ENCODE results near the gene GGA1.

GGA1 gene

DNA sequence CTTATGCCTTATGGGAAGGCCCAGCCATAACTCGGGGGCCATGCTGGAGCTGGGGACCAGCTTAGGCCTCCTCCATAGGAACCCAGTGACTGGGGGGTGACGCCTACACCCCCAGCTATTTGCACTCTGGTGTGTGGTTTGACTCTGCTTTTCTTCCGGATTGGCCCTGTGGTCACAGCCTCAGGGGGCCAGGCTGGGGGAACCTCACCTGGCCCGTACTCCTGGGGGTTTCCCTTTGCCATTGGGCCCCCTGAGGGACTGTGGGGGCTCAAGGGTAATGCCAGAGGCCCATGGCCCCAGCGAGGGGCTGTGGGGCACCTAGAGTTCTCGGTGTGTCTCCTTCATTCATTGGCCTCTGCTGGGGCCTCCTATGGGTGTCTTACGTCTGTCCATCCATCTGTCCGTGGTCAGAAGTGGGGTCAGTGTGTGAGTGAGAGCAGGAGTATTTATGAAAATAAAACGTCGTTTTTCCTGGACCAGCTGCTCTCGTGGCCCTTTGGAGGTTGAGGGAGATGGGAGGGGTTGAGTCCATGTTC is 24.5 kb downstream of the GGA1 start:
- TF ChIP-seq, protein P1, sequence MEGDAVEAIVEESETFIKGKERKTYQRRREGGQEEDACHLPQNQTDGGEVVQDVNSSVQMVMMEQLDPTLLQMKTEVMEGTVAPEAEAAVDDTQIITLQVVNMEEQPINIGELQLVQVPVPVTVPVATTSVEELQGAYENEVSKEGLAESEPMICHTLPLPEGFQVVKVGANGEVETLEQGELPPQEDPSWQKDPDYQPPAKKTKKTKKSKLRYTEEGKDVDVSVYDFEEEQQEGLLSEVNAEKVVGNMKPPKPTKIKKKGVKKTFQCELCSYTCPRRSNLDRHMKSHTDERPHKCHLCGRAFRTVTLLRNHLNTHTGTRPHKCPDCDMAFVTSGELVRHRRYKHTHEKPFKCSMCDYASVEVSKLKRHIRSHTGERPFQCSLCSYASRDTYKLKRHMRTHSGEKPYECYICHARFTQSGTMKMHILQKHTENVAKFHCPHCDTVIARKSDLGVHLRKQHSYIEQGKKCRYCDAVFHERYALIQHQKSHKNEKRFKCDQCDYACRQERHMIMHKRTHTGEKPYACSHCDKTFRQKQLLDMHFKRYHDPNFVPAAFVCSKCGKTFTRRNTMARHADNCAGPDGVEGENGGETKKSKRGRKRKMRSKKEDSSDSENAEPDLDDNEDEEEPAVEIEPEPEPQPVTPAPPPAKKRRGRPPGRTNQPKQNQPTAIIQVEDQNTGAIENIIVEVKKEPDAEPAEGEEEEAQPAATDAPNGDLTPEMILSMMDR (IDR thresholded peaks at IDR 0.05; ENCODE audit: extremely low read depth, missing control alignments): no peak
- DNase-seq (ENCODE audit: low spot score): peak; percentile 90

DNA sequence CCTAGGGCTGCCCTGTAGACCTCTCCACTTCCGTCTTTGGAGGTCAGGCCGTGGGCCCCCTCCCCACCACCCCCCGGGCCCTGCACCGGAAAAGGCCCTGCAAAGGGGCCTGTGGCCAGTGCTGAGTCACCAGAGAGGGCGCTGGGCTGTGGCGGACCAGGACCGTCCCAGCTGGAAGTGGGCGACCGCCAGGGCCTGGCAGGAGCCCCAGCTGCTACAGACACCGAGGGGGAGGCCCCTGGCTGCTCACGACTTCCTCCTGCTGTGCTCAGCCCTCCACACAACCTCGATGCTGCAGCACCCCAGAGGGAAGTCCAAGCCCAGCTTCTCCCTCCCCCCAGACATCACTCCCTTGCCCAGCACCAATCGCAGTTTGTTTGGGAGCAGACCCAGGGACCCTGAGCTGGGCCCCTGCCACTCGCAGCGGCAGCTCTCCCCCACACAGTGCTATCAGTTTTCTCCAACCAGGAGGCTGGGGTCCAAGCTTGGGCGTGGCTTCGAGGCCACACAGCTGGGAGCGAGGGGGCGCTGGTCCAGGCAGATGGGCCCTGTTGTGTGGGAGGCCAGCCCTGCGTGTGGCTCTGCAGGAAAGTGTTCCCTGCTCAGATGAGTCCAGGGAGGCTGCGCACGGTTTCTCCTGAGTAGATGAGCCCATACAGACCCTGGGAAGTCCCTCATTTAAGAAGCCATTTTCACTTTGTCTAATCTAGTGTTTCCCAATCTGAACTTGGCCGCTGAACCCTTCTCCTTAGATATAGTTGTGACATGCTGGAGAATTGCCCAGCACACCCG is 25.2 kb downstream of the GGA1 start:
- TF ChIP-seq, protein P1 (IDR thresholded peaks at IDR 0.05; ENCODE audit: extremely low read depth, missing control alignments): peak; percentile 19
- DNase-seq (ENCODE audit: low spot score): peak; percentile 89

DNA sequence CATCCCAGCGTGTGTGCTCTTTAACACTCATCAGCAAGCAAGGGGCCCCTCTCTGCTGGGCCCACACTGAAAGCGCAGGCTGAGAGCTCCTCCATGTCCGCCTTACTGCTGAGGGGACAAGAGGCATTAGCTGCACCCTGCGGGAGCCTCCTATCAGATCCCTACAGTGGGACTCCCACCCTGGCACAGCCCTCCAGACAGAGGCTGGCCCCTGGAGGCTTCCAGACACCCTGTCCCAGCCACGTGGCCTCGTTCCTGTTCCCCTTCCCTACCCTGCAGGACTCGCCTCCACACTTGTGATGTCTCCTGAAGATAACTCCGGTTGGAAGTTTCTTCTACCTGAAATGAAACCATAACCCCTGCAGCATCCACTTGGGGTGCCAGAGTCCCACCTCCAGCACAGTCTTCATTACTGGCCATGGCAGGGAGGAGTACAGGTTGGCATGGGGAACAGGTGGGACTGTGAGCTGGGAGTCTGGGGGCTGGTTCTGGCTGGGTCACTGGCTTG is 25.8 kb downstream of the GGA1 start:
- TF ChIP-seq, protein P1 (IDR thresholded peaks at IDR 0.05; ENCODE audit: extremely low read depth, missing control alignments): no peak
- no peak for DNase-seq (ENCODE audit: low spot score)

DNA sequence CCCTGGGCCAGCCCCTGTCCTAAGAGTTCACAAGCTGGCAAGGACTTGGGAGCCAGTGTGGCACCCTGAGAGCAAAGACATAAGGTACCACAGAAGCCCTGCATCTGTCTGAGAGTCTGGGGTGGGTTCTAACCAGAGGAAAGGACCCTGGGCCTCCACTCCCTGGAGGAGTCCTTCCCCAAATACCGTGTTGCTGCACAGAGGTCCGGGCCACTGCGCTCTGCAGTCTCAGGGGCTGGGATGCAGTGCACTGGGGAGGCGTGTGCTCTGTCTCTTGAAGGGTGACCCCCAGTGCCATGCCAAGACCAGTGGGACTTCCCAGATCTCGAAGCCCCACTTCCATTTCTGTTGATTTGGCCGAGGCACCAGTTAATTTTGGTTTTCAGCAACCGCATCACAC is 26.5 kb downstream of the GGA1 start:
- TF ChIP-seq, protein P1 (IDR thresholded peaks at IDR 0.05; ENCODE audit: extremely low read depth, missing control alignments): no peak
- no peak for DNase-seq (ENCODE audit: low spot score)

DNA sequence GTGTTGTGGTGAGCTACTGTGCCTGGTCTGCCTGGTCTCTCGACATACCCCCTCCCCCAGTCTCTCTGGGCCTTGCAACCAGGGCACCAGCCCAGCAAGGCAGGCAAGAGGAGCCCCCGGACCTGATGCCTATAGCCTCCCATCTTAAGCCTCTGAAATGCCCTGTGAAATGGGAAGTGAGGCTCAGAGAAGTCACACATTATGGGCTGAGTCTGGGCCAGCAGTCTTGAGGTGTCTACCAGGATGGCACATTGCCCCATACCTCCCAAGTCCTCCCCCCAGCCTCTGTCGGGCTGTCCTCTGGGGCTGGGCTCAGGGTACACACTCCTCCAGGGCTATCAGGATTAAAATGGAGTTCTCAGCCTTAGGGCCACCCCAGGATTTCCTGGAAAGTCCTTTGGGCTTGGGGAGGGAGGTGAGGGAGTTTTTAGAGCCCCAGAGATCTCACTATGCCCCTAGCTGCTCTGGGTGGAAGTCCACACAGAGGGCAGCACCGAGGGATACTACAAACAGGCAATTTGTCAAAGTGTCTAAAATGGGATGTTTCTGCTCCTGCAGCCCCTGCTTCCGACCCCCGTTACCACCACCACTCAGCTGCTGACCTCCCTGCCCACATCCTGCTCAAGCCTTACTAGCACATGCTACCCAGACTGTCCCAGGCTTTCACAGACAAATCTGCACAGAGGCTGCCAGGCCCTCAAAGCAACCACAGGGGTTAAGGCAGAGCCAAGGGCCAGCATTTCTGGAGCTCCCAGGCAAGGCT is 27.7 kb downstream of the GGA1 start:
- TF ChIP-seq, protein P1 (IDR thresholded peaks at IDR 0.05; ENCODE audit: extremely low read depth, missing control alignments): peak; percentile 16

DNA sequence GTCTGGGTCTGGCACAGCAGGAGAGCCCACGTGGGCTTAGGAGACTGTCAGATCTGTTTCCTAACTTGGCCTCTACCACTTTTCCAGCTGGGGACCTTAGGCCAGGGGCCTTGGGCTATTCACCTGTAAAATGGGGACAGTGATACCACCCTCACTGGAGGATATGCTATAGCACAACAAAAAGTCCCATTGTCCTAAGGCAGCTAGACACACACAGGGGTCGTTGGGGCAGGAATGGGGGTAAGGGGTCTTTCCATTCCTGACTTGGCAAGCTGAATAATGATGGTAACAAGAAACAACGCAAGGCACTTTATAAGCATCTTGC is 28.3 kb downstream of the GGA1 start:
- no peak for DNase-seq (ENCODE audit: low spot score)
- TF ChIP-seq, protein P1 (IDR thresholded peaks at IDR 0.05; ENCODE audit: extremely low read depth, missing control alignments): no peak

More for the DNA sequence above, 27.7 kb downstream of the GGA1 start:
- DNase-seq (ENCODE audit: low spot score): no peak

Measured in GM20000 (cell line).